GM12891 (cell line): ENCODE data around the gene CSNK1G1.

Source experiments
- POLR2A ChIP-seq: IDR thresholded peaks from 2 replicates; pipeline ENCODE4 v1.6.1; 2011; ENCODE audit warnings: low read depth, low read length, control low read depth
- TAF1 ChIP-seq: IDR thresholded peaks from 2 replicates; pipeline ENCODE4 v1.6.1; 2011; ENCODE audit warnings: low read depth, low read length, control low read depth

- TF ChIP-seq POLR2A = no peak
- no peak for TF ChIP-seq TAF1
These were observed 144.3 kb downstream of the CSNK1G1 start for GRCh38 chr15:64211696-64212095.
